Measurements from ENCODE around the gene DDX56. TPM values are rescaled to one million over a fixed set of nuclear protein-coding genes. Genes with fewer than 3 reads are reported as not detected.

The DDX56 gene
- total and polyA plus RNA-seq, 2 of the 13 experiments (the other 11 are each of a cell fraction or from before 2014, with no cell fraction given) = 82.6 to 120 TPM

- TF ChIP-seq E2F1 (CRISPR knock-in tag; IDR thresholded peaks at IDR 0.05) (0 out of 2 replicates have a peak, but pooled peaks have one; percentile 3), POLR2G (IDR thresholded peaks at IDR 0.05; ENCODE audit: low read depth, low read length) (no peak), MAFG (CRISPR knock-in tag; IDR thresholded peaks at IDR 0.05) (no peak), ZMYM4 (CRISPR knock-in tag; IDR thresholded peaks at IDR 0.05) (no peak), RXRA (CRISPR knock-in tag; IDR thresholded peaks at IDR 0.05) (no peak; the same call in 1 of the 2 replicates), ZXDC (CRISPR knock-in tag; IDR thresholded peaks at IDR 0.05) (no peak), TAF15 (IDR thresholded peaks at IDR 0.05; ENCODE audit: low read depth, low read length, poor library complexity, severe bottlenecking) (no peak), HHEX (CRISPR knock-in tag; IDR thresholded peaks at IDR 0.05) (no peak), ZNF512B (CRISPR knock-in tag; IDR thresholded peaks at IDR 0.05; ENCODE audit: borderline replicate concordance) (no peak), PRPF4 (IDR thresholded peaks at IDR 0.05; ENCODE audit: low read depth, low read length, poor library complexity, severe bottlenecking) (no peak), ZMYM2 (CRISPR knock-in tag; IDR thresholded peaks at IDR 0.05) (no peak), ADNP (CRISPR knock-in tag; IDR thresholded peaks at IDR 0.05) (no peak), ZNF142 (CRISPR knock-in tag; IDR thresholded peaks at IDR 0.05) (no peak), ZNF33A (CRISPR knock-in tag; IDR thresholded peaks at IDR 0.05; ENCODE audit: borderline replicate concordance) (no peak), ATF4 (CRISPR knock-in tag; IDR thresholded peaks at IDR 0.05) (no peak)
These were observed 31.7 kb downstream of the DDX56 start (continued) for GRCh38 chr7:44541876-44542610.

Measured in HepG2 (cell line).